NK-92 (cell line): ENCODE measurements around the gene OTOF.

ENCODE experiments used
- DNase-seq: peaks from one replicate; lab custom pipeline; 2025; ENCODE audit not compliant: unreplicated experiment; lab: John Stamatoyannopoulos, UW

Gene OTOF

GRCh38 chr2:26477911-26478253, at the start of gene OTOF:
TSS of gene OTOF (minus strand) at chr2:26478124.
- DNase-seq: no peak

- no peak for DNase-seq
These were observed 48.7 kb upstream of the OTOF start for GRCh38 chr2:26526589-26526988.

- DNase-seq: no peak
These were observed 48.2 kb upstream of the OTOF start for GRCh38 chr2:26526105-26526504.

DNA sequence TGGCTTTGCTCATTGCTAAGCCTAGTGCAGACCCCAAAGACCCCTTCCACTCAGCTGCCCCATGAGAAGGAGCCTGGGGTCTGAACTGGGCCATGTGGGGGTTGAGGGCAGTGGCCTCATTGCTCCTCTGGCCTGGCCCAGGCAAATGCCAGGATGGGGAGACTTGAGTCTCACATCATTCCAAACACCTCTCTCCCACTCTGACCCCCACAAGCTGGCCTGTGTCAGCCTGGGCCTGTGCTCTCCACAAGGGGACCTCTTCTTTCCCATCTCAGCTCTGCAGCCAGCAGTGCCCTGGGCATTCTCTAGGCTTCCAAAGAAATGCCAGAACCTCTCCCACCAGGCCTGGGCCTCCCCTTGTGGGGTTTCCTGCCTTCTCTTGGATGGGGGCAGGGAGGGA, 45.8 kb upstream of the OTOF start:
- DNase-seq: no peak

- DNase-seq: no peak
These were observed 44.8 kb upstream of the OTOF start for GRCh38 chr2:26522751-26523171.

GRCh38 chr2:26522325-26522724, 44.4 kb upstream of the OTOF start:
- no peak for DNase-seq

DNA sequence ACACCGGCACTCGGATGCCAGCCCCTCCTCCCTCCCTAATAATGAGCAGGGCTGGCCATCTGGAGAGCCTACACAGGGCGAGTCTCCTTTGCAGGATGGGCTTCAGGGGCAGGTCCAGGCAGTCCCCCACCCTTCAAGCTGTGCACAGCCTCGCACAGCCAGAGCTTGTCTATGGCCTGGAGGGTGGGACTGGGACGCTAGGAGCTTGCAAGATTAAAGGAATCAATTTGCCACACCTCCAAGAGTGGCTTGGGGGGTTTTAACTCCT, 43.9 kb upstream of the OTOF start:
- DNase-seq: no peak

GRCh38 chr2:26521054-26521912, 43.4 kb upstream of the OTOF start:
- no peak for DNase-seq

GRCh38 chr2:26520148-26520449, 42.2 kb upstream of the OTOF start:
- DNase-seq: no peak

- no peak for DNase-seq
These were observed 41.6 kb upstream of the OTOF start for GRCh38 chr2:26519396-26520147.

DNA sequence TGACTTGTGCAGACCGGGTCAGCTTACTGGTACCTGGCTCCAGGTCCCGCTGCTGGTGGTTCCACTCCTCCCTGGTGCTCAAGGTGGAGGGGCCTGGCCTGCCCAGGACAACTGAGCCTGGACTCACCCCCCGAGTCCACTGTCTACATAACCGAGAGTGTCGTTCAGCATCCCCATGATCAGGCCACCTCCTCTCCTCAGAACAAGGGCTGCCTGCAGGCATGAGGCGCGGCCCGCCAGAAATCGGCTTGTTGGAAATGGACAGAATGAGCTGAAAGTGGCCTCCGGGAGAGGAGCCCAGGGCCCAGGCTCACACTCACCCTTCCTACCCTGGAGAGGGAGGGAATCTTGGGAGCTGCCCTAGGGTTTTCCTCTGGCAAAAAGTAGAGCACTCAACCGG, 38.9 kb upstream of the OTOF start:
- no peak for DNase-seq

GRCh38 chr2:26516246-26516645, 38.3 kb upstream of the OTOF start:
- DNase-seq: no peak

DNA sequence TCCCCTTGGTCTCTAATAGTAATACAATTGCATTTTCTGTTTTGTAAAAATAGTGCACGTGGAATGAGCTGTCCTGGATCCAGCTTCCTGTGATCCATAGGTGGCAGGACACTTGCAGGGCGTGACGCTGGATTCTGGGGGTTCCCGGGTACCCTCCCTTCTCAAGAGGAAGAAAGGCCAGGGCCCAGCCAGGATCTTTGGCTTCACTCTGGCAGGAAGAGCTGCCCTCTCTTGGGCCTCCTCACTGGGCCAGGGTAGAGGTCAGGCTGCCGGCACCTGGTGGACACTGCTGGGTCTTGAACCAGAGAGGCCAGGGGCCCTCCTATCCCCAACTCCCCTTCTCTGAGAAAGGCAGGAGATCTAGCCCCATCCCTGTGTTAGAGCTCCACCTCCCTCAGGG, 37.8 kb upstream of the OTOF start:
- DNase-seq: no peak

- no peak for DNase-seq
These were observed 36.1 kb upstream of the OTOF start for GRCh38 chr2:26514045-26514444.

GRCh38 chr2:26513261-26513660, 35.3 kb upstream of the OTOF start:
- DNase-seq: no peak

DNA sequence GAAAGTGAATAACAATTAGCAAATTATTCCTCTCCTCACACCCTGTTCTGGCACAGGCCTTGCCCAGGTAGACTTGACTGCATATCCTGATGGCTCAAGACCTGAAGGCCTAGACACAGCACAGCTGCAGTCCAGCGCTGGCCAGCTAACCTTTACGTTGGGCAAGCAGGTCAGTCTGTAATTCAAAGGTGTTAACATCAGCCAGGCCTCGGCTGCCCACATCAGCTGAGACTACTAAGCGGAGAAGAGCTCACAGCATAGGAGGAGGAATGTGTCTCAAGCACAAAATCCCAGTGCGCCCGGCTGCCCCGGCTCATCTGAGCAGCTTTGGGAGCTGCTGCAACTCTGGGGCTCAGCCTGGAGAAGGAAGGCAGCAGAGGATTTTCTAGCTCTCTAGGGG, 33.5 kb upstream of the OTOF start:
- DNase-seq: no peak

- DNase-seq: no peak
These were observed 32.5 kb upstream of the OTOF start for GRCh38 chr2:26510344-26510973.

DNA sequence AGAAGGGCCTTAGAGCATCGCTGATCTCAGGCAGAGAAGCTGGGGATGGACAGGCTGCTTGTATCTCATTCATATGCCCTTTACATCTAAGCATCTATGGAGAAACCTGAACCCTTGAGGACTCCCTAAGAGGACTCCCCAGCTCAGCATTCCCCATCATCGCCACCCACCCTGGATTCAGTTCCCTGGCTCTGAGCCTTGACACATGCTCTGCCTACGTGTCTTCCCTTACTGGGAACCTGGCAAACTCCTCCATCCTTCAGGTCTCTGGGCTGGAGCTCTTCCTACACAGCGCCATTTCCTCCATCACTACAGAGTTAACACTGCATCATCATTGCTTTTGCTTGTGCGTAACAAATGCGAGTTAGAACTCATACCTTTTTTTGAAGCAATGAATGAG, 31.2 kb upstream of the OTOF start:
- DNase-seq: no peak

- no peak for DNase-seq
These were observed 30.0 kb upstream of the OTOF start for GRCh38 chr2:26507932-26508331.

GRCh38 chr2:26507088-26507487, 29.2 kb upstream of the OTOF start:
- no peak for DNase-seq

DNA sequence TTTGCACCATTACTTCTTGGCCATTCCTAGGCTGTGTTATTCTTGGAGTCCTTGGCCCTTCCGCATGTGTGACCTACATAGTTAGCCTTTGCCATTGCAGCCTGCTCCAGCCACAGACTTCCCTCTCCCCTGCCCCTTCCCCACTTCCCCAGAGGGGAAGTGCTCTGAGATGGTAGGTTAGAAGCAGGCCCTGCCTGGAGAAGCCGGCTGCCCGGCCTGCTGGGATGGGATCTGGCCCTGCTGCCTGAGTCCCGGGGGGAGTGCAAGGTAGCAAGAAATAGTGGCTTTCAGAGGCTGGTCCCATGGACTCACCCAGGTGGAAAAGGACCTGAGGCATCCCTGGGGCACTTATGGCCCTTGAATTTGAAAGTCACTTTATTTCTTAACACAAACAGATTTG, 28.4 kb upstream of the OTOF start:
- no peak for DNase-seq

DNA sequence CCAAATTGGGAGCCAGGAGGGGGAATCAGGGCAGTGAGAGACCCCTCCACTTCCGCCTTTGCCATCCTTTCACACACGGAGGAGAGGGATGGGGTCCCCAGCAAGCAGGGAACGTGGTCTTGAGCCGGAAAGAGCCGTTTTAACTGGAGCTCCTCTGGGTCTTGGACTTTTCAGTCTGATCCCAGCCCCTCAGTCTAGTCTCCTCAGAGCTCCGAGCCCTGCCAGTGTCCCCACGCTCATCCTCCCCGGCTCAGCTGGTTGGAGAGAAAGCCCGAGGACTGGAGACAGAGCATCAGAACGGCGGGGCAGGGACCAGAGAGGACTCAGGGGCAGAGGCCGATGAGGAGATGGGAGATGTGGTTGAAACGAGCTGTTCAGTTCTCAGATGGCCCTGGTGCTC, 26.1 kb upstream of the OTOF start:
- no peak for DNase-seq
